HEK293 (cell line): Measurements from ENCODE around the gene ARHGAP4.

Experiments used
- CTCF ChIA-PET: fragments of 350-600 bp; formaldehyde crosslinking; extraction: SDS; loops from one replicate; lab custom pipeline; 2021; ENCODE audit warnings: antibody characterized with exemption; lab: Yijun Ruan, JAX
- POLR2A ChIA-PET: fragments of 300-600 bp; formaldehyde crosslinking; extraction: SDS; loops from one replicate; lab custom pipeline; 2020; ENCODE audit warnings: antibody characterized with exemption, inconsistent platforms; lab: Yijun Ruan, JAX
- H3K27ac ChIP-seq: fragments of 200-500 bp; sonication (Bioruptor generic); 2 replicates; pipeline ENCODE4 v1.5.1; 2014; ENCODE audit warnings: low read depth, low read length, control low read depth, inconsistent platforms; ENCODE audit errors: extremely low read depth
- H3K36me3 ChIP-seq, 2 experiments: fragments of 200-500 bp in 1 of 2; sonication (Bioruptor generic) in 1 of 2; 1 replicate in 1 of 2; 2 replicates in 1 of 2; pipeline ENCODE4 v1.5.1; 2014 to 2017; ENCODE audit warnings: inconsistent platforms in 2 of 2, low read length in 2 of 2; ENCODE audit not compliant: control insufficient read depth in 2 of 2, insufficient read depth in 1 of 2
- H3K4me1 ChIP-seq: fragments of 200-500 bp; sonication (Bioruptor generic); 2 replicates; pipeline ENCODE4 v1.5.1; 2014; ENCODE audit warnings: mild to moderate bottlenecking, low read length, inconsistent platforms; ENCODE audit not compliant: control insufficient read depth, insufficient read depth
- H3K4me3 ChIP-seq: 2 replicates; pipeline ENCODE4 v1.5.1; 2011; ENCODE audit warnings: low read depth, mild to moderate bottlenecking, control low read depth, low read length, moderate library complexity
- H3K9me3 ChIP-seq: fragments of 200-500 bp; sonication (Bioruptor generic); 2 replicates; pipeline ENCODE4 v1.5.1; 2014; ENCODE audit warnings: low read depth, low read length, inconsistent platforms; ENCODE audit not compliant: control insufficient read depth, insufficient read depth
- MEIS1 ChIP-seq: sonication (generic); formaldehyde crosslinking; IDR thresholded peaks from 2 replicates; pipeline ENCODE4 v1.8.1; 2022; ENCODE audit warnings: missing genetic modification reagents, mild to moderate bottlenecking, borderline replicate concordance
- MZF1 ChIP-seq: fragments of 450-650 bp; formaldehyde crosslinking; IDR thresholded peaks from 2 replicates; pipeline ENCODE4 v1.5.1; 2017; ENCODE audit warnings: missing biosample characterization, missing genetic modification characterization, borderline replicate concordance
- PBX3 ChIP-seq: sonication (generic); formaldehyde crosslinking; IDR thresholded peaks from 2 replicates; pipeline ENCODE4 v1.8.1; 2022; ENCODE audit warnings: mild to moderate bottlenecking, moderate library complexity, missing genetic modification reagents
- SCRT1 ChIP-seq: fragments of 450-650 bp; formaldehyde crosslinking; IDR thresholded peaks from 2 replicates; pipeline ENCODE4 v1.5.1; 2016; ENCODE audit warnings: missing biosample characterization, missing genetic modification characterization, borderline replicate concordance
- ZBTB20 ChIP-seq: fragments of 450-650 bp; formaldehyde crosslinking; IDR thresholded peaks from 2 replicates; pipeline ENCODE4 v1.5.1; 2016; ENCODE audit warnings: missing biosample characterization, missing genetic modification characterization
- ZBTB6 ChIP-seq: fragments of 450-650 bp; formaldehyde crosslinking; IDR thresholded peaks from 2 replicates; pipeline ENCODE4 v1.5.1; 2017; ENCODE audit warnings: missing biosample characterization, missing genetic modification characterization
- ZNF112 ChIP-seq: fragments of 450-650 bp; formaldehyde crosslinking; IDR thresholded peaks from 2 replicates; pipeline ENCODE4 v1.5.0; 2017; ENCODE audit warnings: missing biosample characterization, missing genetic modification characterization
- ZNF114 ChIP-seq: fragments of 450-650 bp; formaldehyde crosslinking; IDR thresholded peaks from 2 replicates; pipeline ENCODE4 v1.5.0; 2017; ENCODE audit warnings: missing biosample characterization, missing genetic modification characterization
- ZNF132 ChIP-seq: fragments of 450-650 bp; formaldehyde crosslinking; IDR thresholded peaks from 2 replicates; pipeline ENCODE4 v1.5.1; 2017; ENCODE audit warnings: missing biosample characterization, missing genetic modification characterization, borderline replicate concordance
- ZNF138 ChIP-seq: fragments of 450-650 bp; formaldehyde crosslinking; IDR thresholded peaks from 2 replicates; pipeline ENCODE4 v1.5.1; 2016; ENCODE audit warnings: missing biosample characterization, missing genetic modification characterization, borderline replicate concordance
- ZNF23 ChIP-seq: fragments of 450-650 bp; formaldehyde crosslinking; IDR thresholded peaks from 2 replicates; pipeline ENCODE4 v1.5.1; 2016; ENCODE audit warnings: missing biosample characterization, missing genetic modification characterization, borderline replicate concordance
- ZNF335 ChIP-seq: fragments of 450-650 bp; formaldehyde crosslinking; conservative IDR thresholded peaks from 2 replicates; pipeline ENCODE4 v1.5.1; 2016; ENCODE audit warnings: missing biosample characterization, missing genetic modification characterization
- ZNF341 ChIP-seq: fragments of 450-650 bp; formaldehyde crosslinking; IDR thresholded peaks from 2 replicates; pipeline ENCODE4; 2016; ENCODE audit warnings: low read depth, missing biosample characterization, missing genetic modification characterization
- ZNF404 ChIP-seq: fragments of 450-650 bp; formaldehyde crosslinking; IDR thresholded peaks from 2 replicates; pipeline ENCODE4 v1.5.1; 2017; ENCODE audit warnings: missing biosample characterization, missing genetic modification characterization
- ZNF433 ChIP-seq: fragments of 450-650 bp; formaldehyde crosslinking; IDR thresholded peaks from 2 replicates; pipeline ENCODE4 v1.5.1; 2016; ENCODE audit warnings: missing biosample characterization, missing genetic modification characterization, low read depth
- ZNF544 ChIP-seq: fragments of 450-650 bp; formaldehyde crosslinking; IDR thresholded peaks from 2 replicates; pipeline ENCODE4 v1.5.0; 2017; ENCODE audit warnings: missing biosample characterization, missing genetic modification characterization
- ZNF596 ChIP-seq: fragments of 450-650 bp; IDR thresholded peaks from 2 replicates; pipeline ENCODE4 v1.5.0; 2018; ENCODE audit warnings: missing biosample characterization, mild to moderate bottlenecking, missing genetic modification characterization, moderate library complexity
- ZNF623 ChIP-seq: fragments of 450-650 bp; formaldehyde crosslinking; IDR thresholded peaks from 2 replicates; pipeline ENCODE4 v1.5.1; 2016; ENCODE audit warnings: missing biosample characterization, missing genetic modification characterization
- ZNF701 ChIP-seq: fragments of 450-650 bp; formaldehyde crosslinking; IDR thresholded peaks from 2 replicates; pipeline ENCODE4 v1.5.1; 2016; ENCODE audit warnings: missing biosample characterization, missing genetic modification characterization
- ZNF76 ChIP-seq: fragments of 450-650 bp; formaldehyde crosslinking; IDR thresholded peaks from 2 replicates; pipeline ENCODE4; 2016; ENCODE audit warnings: low read depth, missing biosample characterization, missing genetic modification characterization, borderline replicate concordance
- TF ChIP-seq, protein P1 (sequence below): fragments of 450-650 bp; formaldehyde crosslinking; IDR thresholded peaks from 2 replicates; pipeline ENCODE4 v1.5.1; 2016; ENCODE audit warnings: missing biosample characterization, missing genetic modification characterization
- TF ChIP-seq, protein P2 (sequence below): fragments of 450-650 bp; formaldehyde crosslinking; optimal IDR thresholded peaks from 2 replicates; pipeline ENCODE3; 2016; ENCODE audit warnings: missing biosample characterization, mild to moderate bottlenecking, missing genetic modification characterization
- TF ChIP-seq, protein P3 (sequence below): fragments of 450-650 bp; formaldehyde crosslinking; IDR thresholded peaks from 2 replicates; pipeline ENCODE4 v1.5.1; 2016; ENCODE audit warnings: missing biosample characterization, missing genetic modification characterization
- TF ChIP-seq, protein P4 (sequence below): IDR thresholded peaks from 2 replicates; pipeline ENCODE4 v1.6.1; 2011; ENCODE audit warnings: mild to moderate bottlenecking, low read depth, low read length, borderline replicate concordance

The ARHGAP4 gene

GRCh38 chrX:153934762-153935325 is 8.8 kb upstream of the ARHGAP4 start, which contains the start of gene NAA10:
Gene NAA10, minus strand, starts transcription at chrX:153935037. Its CDS starts 133 bp downstream, at chrX:153934904.
- POLR2A ChIA-PET, result interaction anchor here (0.8 to 2.7 kb wide), 10 partner anchors 10 to 208 kb away, joined by 3 to 21 read pairs (median 4); partner anchors contain the start of genes HCFC1, IDH3G, SSR4 and TMEM187

GRCh38 chrX:153934148-153934761 is 8.2 kb upstream of the ARHGAP4 start:
- Histone ChIP-seq H3K27ac (peak overlapping the region; percentile 85), H3K4me3 (peak overlapping the region; percentile 88), H3K9me3 (no peaks in the 10 kb centered on the region), H3K36me3 (peaks cover 23 to 45% of the 10 kb centered on the region in 2 experiments), H3K4me1 (peaks cover 9% of the 10 kb centered on the region; the same call in 1 of the 2 replicates)
- CTCF ChIA-PET, result interaction anchor here (1.2 to 14.7 kb wide), 4 partner anchors 9 to 15 kb away, joined by 3 to 267 read pairs (median 14); partner anchors contain the start of gene RENBP
- POLR2A ChIA-PET, result interaction anchor here (0.8 to 2.7 kb wide), 12 partner anchors 9 to 207 kb away, joined by 3 to 21 read pairs (median 4); partner anchors contain the start of genes HCFC1, IDH3G, SSR4 and TMEM187
- TF ChIP-seq ZNF341 (tag by site-specific recombination) (no peak), ZNF138 (tag by site-specific recombination) (no peak), ZBTB6 (no peak), ZNF114 (no peak), ZNF335 (tag by site-specific recombination) (peak; percentile 90), ZNF132 (tag by site-specific recombination) (no peak), ZNF112 (no peak), ZNF544 (tag by site-specific recombination) (no peak), ZNF76 (tag by site-specific recombination) (0 out of 2 replicates have a peak, but pooled peaks have one; percentile 20), ZBTB20 (tag by site-specific recombination) (peak; percentile 58), ZNF701 (tag by site-specific recombination) (no peak), ZNF23 (no peak), ZNF623 (tag by site-specific recombination) (no peak)
- TF ChIP-seq, protein P1, sequence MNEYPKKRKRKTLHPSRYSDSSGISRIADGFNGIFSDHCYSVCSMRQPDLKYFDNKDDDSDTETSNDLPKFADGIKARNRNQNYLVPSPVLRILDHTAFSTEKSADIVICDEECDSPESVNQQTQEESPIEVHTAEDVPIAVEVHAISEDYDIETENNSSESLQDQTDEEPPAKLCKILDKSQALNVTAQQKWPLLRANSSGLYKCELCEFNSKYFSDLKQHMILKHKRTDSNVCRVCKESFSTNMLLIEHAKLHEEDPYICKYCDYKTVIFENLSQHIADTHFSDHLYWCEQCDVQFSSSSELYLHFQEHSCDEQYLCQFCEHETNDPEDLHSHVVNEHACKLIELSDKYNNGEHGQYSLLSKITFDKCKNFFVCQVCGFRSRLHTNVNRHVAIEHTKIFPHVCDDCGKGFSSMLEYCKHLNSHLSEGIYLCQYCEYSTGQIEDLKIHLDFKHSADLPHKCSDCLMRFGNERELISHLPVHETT (tag by site-specific recombination), result no peak
- TF ChIP-seq, protein P2, sequence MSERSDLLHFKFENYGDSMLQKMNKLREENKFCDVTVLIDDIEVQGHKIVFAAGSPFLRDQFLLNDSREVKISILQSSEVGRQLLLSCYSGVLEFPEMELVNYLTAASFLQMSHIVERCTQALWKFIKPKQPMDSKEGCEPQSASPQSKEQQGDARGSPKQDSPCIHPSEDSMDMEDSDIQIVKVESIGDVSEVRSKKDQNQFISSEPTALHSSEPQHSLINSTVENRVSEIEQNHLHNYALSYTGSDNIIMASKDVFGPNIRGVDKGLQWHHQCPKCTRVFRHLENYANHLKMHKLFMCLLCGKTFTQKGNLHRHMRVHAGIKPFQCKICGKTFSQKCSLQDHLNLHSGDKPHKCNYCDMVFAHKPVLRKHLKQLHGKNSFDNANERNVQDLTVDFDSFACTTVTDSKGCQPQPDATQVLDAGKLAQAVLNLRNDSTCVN, result peak; percentile 83
- TF ChIP-seq, protein P3, sequence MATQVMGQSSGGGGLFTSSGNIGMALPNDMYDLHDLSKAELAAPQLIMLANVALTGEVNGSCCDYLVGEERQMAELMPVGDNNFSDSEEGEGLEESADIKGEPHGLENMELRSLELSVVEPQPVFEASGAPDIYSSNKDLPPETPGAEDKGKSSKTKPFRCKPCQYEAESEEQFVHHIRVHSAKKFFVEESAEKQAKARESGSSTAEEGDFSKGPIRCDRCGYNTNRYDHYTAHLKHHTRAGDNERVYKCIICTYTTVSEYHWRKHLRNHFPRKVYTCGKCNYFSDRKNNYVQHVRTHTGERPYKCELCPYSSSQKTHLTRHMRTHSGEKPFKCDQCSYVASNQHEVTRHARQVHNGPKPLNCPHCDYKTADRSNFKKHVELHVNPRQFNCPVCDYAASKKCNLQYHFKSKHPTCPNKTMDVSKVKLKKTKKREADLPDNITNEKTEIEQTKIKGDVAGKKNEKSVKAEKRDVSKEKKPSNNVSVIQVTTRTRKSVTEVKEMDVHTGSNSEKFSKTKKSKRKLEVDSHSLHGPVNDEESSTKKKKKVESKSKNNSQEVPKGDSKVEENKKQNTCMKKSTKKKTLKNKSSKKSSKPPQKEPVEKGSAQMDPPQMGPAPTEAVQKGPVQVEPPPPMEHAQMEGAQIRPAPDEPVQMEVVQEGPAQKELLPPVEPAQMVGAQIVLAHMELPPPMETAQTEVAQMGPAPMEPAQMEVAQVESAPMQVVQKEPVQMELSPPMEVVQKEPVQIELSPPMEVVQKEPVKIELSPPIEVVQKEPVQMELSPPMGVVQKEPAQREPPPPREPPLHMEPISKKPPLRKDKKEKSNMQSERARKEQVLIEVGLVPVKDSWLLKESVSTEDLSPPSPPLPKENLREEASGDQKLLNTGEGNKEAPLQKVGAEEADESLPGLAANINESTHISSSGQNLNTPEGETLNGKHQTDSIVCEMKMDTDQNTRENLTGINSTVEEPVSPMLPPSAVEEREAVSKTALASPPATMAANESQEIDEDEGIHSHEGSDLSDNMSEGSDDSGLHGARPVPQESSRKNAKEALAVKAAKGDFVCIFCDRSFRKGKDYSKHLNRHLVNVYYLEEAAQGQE (tag by site-specific recombination), result no peak

More at GRCh38 chrX:153934762-153935325, 8.8 kb upstream of the ARHGAP4 start, which contains the start of gene NAA10:
- peaks cover 8% of the 10 kb centered on the region; the same call in 1 of the 2 replicates for H3K4me1 ChIP-seq
- H3K4me3 ChIP-seq, result peak within 1 kb of the TSS; percentile 88
- H3K36me3 ChIP-seq, result peaks cover 23 to 40% of the 10 kb centered on the region in 2 experiments
- peak within 1 kb of the TSS; percentile 85 for H3K27ac ChIP-seq
- CTCF ChIA-PET, result interaction anchor here (1.2 to 14.7 kb wide), 3 partner anchors 9 to 14 kb away, joined by 3 to 267 read pairs (median 3); partner anchors contain the start of gene RENBP
- no peaks in the 10 kb centered on the region for H3K9me3 ChIP-seq
- TF ChIP-seq MEIS1 (CRISPR knock-in tag) (peak; percentile 20; the same call in 1 of the 2 replicates), ZNF433 (tag by site-specific recombination) (no peak), MZF1 (tag by site-specific recombination) (no peak), PBX3 (CRISPR knock-in tag) (peak; percentile 82), ZNF404 (no peak), SCRT1 (no peak), ZNF623 (tag by site-specific recombination) (no peak), ZNF596 (tag by site-specific recombination) (0 out of 2 replicates have a peak, but pooled peaks have one; percentile 23)
- TF ChIP-seq, protein P4, sequence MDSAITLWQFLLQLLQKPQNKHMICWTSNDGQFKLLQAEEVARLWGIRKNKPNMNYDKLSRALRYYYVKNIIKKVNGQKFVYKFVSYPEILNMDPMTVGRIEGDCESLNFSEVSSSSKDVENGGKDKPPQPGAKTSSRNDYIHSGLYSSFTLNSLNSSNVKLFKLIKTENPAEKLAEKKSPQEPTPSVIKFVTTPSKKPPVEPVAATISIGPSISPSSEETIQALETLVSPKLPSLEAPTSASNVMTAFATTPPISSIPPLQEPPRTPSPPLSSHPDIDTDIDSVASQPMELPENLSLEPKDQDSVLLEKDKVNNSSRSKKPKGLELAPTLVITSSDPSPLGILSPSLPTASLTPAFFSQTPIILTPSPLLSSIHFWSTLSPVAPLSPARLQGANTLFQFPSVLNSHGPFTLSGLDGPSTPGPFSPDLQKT, result peak; percentile 46; the same call in 1 of the 2 replicates
- TF ChIP-seq, all 188 proteins: peak for 4
